HEK293 (cell line): ENCODE measurements around the gene SBK2.

Experiments
- CTCF ChIA-PET: fragments of 350-600 bp; formaldehyde crosslinking; extraction: SDS; loops from one replicate; lab custom pipeline; 2021; ENCODE audit warnings: antibody characterized with exemption; lab: Yijun Ruan, JAX
- POLR2A ChIA-PET: fragments of 300-600 bp; formaldehyde crosslinking; extraction: SDS; loops from one replicate; lab custom pipeline; 2020; ENCODE audit warnings: antibody characterized with exemption, inconsistent platforms; lab: Yijun Ruan, JAX
- H3K27ac ChIP-seq: fragments of 200-500 bp; sonication (Bioruptor generic); 2 replicates; pipeline ENCODE4 v1.5.1; 2014; ENCODE audit warnings: low read depth, low read length, control low read depth, inconsistent platforms; ENCODE audit errors: extremely low read depth
- H3K36me3 ChIP-seq, 2 experiments: fragments of 200-500 bp in 1 of 2; sonication (Bioruptor generic) in 1 of 2; 1 replicate in 1 of 2; 2 replicates in 1 of 2; pipeline ENCODE4 v1.5.1; 2014 to 2017; ENCODE audit warnings: inconsistent platforms in 2 of 2, low read length in 2 of 2; ENCODE audit not compliant: control insufficient read depth in 2 of 2, insufficient read depth in 1 of 2
- H3K4me1 ChIP-seq: fragments of 200-500 bp; sonication (Bioruptor generic); 2 replicates; pipeline ENCODE4 v1.5.1; 2014; ENCODE audit warnings: mild to moderate bottlenecking, low read length, inconsistent platforms; ENCODE audit not compliant: control insufficient read depth, insufficient read depth
- H3K4me3 ChIP-seq: 2 replicates; pipeline ENCODE4 v1.5.1; 2011; ENCODE audit warnings: low read depth, mild to moderate bottlenecking, control low read depth, low read length, moderate library complexity
- H3K9me3 ChIP-seq: fragments of 200-500 bp; sonication (Bioruptor generic); 2 replicates; pipeline ENCODE4 v1.5.1; 2014; ENCODE audit warnings: low read depth, low read length, inconsistent platforms; ENCODE audit not compliant: control insufficient read depth, insufficient read depth
- BCL11B ChIP-seq: fragments of 450-650 bp; formaldehyde crosslinking; IDR thresholded peaks from 2 replicates; pipeline ENCODE4 v1.5.1; 2016; ENCODE audit warnings: low read depth, missing biosample characterization, missing genetic modification characterization
- EGR2 ChIP-seq: fragments of 450-650 bp; formaldehyde crosslinking; IDR thresholded peaks from 2 replicates; pipeline ENCODE4 v1.5.1; 2016; ENCODE audit warnings: low read depth, missing biosample characterization, missing genetic modification characterization
- SCRT1 ChIP-seq: fragments of 450-650 bp; formaldehyde crosslinking; IDR thresholded peaks from 2 replicates; pipeline ENCODE4 v1.5.1; 2016; ENCODE audit warnings: missing biosample characterization, missing genetic modification characterization, borderline replicate concordance
- SP7 ChIP-seq: fragments of 450-650 bp; formaldehyde crosslinking; IDR thresholded peaks from 2 replicates; pipeline ENCODE4 v1.5.1; 2016; ENCODE audit warnings: missing biosample characterization, missing genetic modification characterization
- ZBTB44 ChIP-seq: fragments of 450-650 bp; IDR thresholded peaks from 2 replicates; pipeline ENCODE4 v1.5.1; 2018; ENCODE audit warnings: missing biosample characterization, mild to moderate bottlenecking, missing genetic modification characterization
- ZFHX2 ChIP-seq: fragments of 450-650 bp; formaldehyde crosslinking; conservative IDR thresholded peaks from 2 replicates; pipeline ENCODE4 v1.5.1; 2016; ENCODE audit warnings: missing biosample characterization, missing genetic modification characterization
- ZFP41 ChIP-seq: fragments of 450-650 bp; formaldehyde crosslinking; IDR thresholded peaks from 2 replicates; pipeline ENCODE4 v1.5.1; 2016; ENCODE audit warnings: missing biosample characterization, missing genetic modification characterization, borderline replicate concordance
- ZNF121 ChIP-seq: fragments of 450-650 bp; formaldehyde crosslinking; IDR thresholded peaks from 2 replicates; pipeline ENCODE4 v1.5.1; 2016; ENCODE audit warnings: missing biosample characterization, missing genetic modification characterization
- ZNF184 ChIP-seq: fragments of 450-650 bp; IDR thresholded peaks from 2 replicates; pipeline ENCODE4 v1.5.1; 2018; ENCODE audit warnings: missing biosample characterization, mild to moderate bottlenecking, missing genetic modification characterization
- ZNF202 ChIP-seq: fragments of 450-650 bp; formaldehyde crosslinking; IDR thresholded peaks from 2 replicates; pipeline ENCODE4 v1.5.1; 2016; ENCODE audit warnings: missing biosample characterization, missing genetic modification characterization, borderline replicate concordance
- ZNF248 ChIP-seq: fragments of 450-650 bp; formaldehyde crosslinking; IDR thresholded peaks from 2 replicates; pipeline ENCODE4 v1.5.1; 2017; ENCODE audit warnings: missing biosample characterization, missing genetic modification characterization
- ZNF423 ChIP-seq: fragments of 450-650 bp; formaldehyde crosslinking; IDR thresholded peaks from 2 replicates; pipeline ENCODE4 v1.5.1; 2016; ENCODE audit warnings: missing biosample characterization, missing genetic modification characterization
- ZNF433 ChIP-seq: fragments of 450-650 bp; formaldehyde crosslinking; IDR thresholded peaks from 2 replicates; pipeline ENCODE4 v1.5.1; 2016; ENCODE audit warnings: missing biosample characterization, missing genetic modification characterization, low read depth
- ZNF521 ChIP-seq: fragments of 450-650 bp; formaldehyde crosslinking; IDR thresholded peaks from 2 replicates; pipeline ENCODE4 v1.5.1; 2017; ENCODE audit warnings: missing biosample characterization, mild to moderate bottlenecking, missing genetic modification characterization
- ZNF558 ChIP-seq: fragments of 450-650 bp; formaldehyde crosslinking; IDR thresholded peaks from 2 replicates; pipeline ENCODE4 v1.5.1; 2016; ENCODE audit warnings: missing biosample characterization, missing genetic modification characterization
- ZNF629 ChIP-seq: fragments of 450-650 bp; formaldehyde crosslinking; IDR thresholded peaks from 2 replicates; pipeline ENCODE4 v1.5.1; 2017; ENCODE audit warnings: missing biosample characterization, missing genetic modification characterization
- ZNF76 ChIP-seq: fragments of 450-650 bp; formaldehyde crosslinking; IDR thresholded peaks from 2 replicates; pipeline ENCODE4; 2016; ENCODE audit warnings: low read depth, missing biosample characterization, missing genetic modification characterization, borderline replicate concordance
- ZNF785 ChIP-seq: fragments of 450-650 bp; formaldehyde crosslinking; IDR thresholded peaks from 2 replicates; pipeline ENCODE4 v1.5.1; 2016; ENCODE audit warnings: missing biosample characterization, missing genetic modification characterization
- ZNF843 ChIP-seq: fragments of 450-650 bp; formaldehyde crosslinking; IDR thresholded peaks from 2 replicates; pipeline ENCODE4 v1.5.1; 2016; ENCODE audit warnings: missing biosample characterization, missing genetic modification characterization
- TF ChIP-seq, protein P1 (sequence below): fragments of 450-650 bp; formaldehyde crosslinking; IDR thresholded peaks from 2 replicates; pipeline ENCODE4 v1.5.0; 2017; ENCODE audit warnings: missing biosample characterization, missing genetic modification characterization, borderline replicate concordance

Gene SBK2

GRCh38 chr19:55552206-55552605, 15.3 kb upstream of the SBK2 start:
- POLR2A ChIA-PET, result interaction anchor here (0.6 to 1.2 kb wide), 5 partner anchors 14 to 762 kb away, joined by 3 to 5 read pairs (median 3); partner anchors contain the start of gene ZSCAN5A
- H3K4me3 ChIP-seq, result no peak overlapping the region
- no peaks in the 10 kb centered on the region for H3K9me3 ChIP-seq
- H3K36me3 ChIP-seq, result no peaks in the 10 kb centered on the region
- H3K27ac ChIP-seq, result no peak overlapping the region
- TF ChIP-seq ZNF521 (tag by site-specific recombination) (no peak), ZNF843 (tag by site-specific recombination) (no peak), ZNF423 (tag by site-specific recombination) (no peak), BCL11B (tag by site-specific recombination) (no peak), ZNF558 (tag by site-specific recombination) (no peak), ZNF184 (tag by site-specific recombination) (no peak), EGR2 (tag by site-specific recombination) (no peak), ZFP41 (tag by site-specific recombination) (no peak), ZNF76 (tag by site-specific recombination) (no peak), ZNF785 (tag by site-specific recombination) (no peak), ZBTB44 (tag by site-specific recombination) (no peak), ZNF629 (tag by site-specific recombination) (no peak), ZNF202 (tag by site-specific recombination) (no peak), ZNF433 (tag by site-specific recombination) (no peak), ZNF248 (tag by site-specific recombination) (no peak), ZNF121 (tag by site-specific recombination) (no peak), ZFHX2 (tag by site-specific recombination) (no peak), SCRT1 (no peak)
- TF ChIP-seq, protein P1, sequence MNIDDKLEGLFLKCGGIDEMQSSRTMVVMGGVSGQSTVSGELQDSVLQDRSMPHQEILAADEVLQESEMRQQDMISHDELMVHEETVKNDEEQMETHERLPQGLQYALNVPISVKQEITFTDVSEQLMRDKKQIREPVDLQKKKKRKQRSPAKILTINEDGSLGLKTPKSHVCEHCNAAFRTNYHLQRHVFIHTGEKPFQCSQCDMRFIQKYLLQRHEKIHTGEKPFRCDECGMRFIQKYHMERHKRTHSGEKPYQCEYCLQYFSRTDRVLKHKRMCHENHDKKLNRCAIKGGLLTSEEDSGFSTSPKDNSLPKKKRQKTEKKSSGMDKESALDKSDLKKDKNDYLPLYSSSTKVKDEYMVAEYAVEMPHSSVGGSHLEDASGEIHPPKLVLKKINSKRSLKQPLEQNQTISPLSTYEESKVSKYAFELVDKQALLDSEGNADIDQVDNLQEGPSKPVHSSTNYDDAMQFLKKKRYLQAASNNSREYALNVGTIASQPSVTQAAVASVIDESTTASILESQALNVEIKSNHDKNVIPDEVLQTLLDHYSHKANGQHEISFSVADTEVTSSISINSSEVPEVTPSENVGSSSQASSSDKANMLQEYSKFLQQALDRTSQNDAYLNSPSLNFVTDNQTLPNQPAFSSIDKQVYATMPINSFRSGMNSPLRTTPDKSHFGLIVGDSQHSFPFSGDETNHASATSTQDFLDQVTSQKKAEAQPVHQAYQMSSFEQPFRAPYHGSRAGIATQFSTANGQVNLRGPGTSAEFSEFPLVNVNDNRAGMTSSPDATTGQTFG (tag by site-specific recombination), result no peak
- CTCF ChIA-PET, result interaction anchor here (0.7 to 1.5 kb wide), 3 partner anchors 36 to 386 kb away, joined by 3 to 5 read pairs (median 4); no protein-coding TSS in a partner anchor
- peaks cover 9% of the 10 kb centered on the region for H3K4me1 ChIP-seq

GRCh38 chr19:55550321-55550650, 13.4 kb upstream of the SBK2 start:
- CTCF ChIA-PET, result interaction anchor here (0.6 to 1.2 kb wide), 2 partner anchors 33 to 80 kb away, joined by 3 read pairs; no protein-coding TSS in a partner anchor
- H3K27ac ChIP-seq, result 0 out of 2 replicates have a peak overlapping the region, but pooled peaks have one; percentile 36
- POLR2A ChIA-PET, result interaction anchor here (0.5 to 1.5 kb wide), 8 partner anchors 11 to 504 kb away, joined by 3 to 6 read pairs (median 3); partner anchors contain the start of genes FIZ1, ISOC2 and ZNF865
- H3K9me3 ChIP-seq, result no peaks in the 10 kb centered on the region
- H3K4me1 ChIP-seq, result peaks cover 9% of the 10 kb centered on the region
- H3K36me3 ChIP-seq, result no peaks in the 10 kb centered on the region
- TF ChIP-seq ZFHX2 (tag by site-specific recombination) (no peak), SP7 (tag by site-specific recombination) (peak; percentile 2; the same call in 1 of the 2 replicates)
- TF ChIP-seq, all 188 proteins: peak for 1
- H3K4me3 ChIP-seq, result peak overlapping the region; percentile 39
